ENCODE results near the gene ZNF277. TPM values are rescaled to one million over a fixed set of nuclear protein-coding genes. Genes with fewer than 3 reads are reported as not detected.

ZNF277 gene
- total RNA-seq, 1 donor from 2014 or later = 14.0 TPM

DNA sequence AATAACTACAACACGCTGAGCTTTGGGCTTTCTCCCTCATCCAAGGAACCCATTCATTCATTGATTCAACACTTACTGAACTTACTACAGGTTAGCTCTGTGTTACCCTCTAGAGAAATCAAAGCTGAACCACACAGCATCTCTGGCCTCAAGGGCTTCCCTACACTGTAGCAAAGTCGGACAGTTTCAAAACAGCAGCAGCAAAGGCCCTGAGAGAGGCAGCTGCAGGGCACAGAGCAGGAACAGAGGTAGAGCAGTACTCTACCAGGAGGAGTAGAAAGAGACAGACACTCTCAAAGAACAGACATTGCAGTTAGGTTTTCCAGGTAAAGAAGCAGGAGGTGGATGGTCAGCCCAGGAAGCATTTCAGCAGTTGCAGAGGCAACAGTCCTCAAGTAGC lies 16.4 kb upstream of the ZNF277 start:
- DNase-seq (ENCODE audit: low spot score) = no peak

DNA sequence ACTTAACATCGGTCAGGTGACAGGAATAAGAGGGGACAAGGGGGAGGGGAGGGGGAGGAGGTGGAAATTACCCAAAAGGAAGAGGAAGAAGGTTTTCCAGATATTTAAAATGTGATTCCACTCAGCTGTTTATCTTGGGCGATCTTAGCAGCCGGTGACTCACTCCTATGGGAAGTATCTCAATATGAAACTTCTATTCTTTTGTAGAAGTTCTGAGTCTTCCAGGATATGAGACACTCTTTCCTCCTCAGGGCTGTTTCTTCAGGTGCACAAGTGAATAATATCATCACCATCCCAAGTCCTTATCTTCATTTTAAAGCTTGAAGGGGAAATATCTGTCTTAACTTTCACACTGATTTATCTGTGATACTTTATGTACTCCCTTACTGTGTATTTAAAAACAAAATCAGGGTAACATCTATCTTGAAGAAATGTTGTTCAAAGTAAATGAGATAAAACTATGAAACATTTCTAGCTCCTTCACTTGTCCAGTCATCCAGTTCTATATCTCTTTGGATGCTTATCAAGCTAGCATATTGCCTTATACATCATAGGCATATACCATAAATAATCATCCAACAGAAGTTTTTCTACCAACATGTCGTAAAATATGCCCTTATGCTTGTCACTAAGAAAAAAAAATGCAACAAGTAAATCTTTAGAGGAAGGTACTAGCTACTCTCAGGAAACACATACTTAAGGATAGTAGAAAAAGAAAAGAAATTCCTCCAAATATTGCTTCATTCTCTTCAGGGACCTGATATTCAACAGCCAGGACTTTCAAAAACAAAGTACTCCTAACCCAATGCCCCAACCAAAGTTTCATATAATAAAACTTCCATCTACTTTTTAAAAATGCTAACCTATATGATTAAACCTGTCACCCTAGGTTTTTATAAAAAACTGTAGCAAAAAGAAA lies 14.0 kb upstream of the ZNF277 start:
- no peak for DNase-seq (ENCODE audit: low spot score)
- peaks cover 19% of the 10 kb centered on the region for H3K27me3 Mint-ChIP-seq (ENCODE audit: insufficient read depth)
- H3K4me3 Mint-ChIP-seq = no peak overlapping the region
- intact Hi-C loops (cut with micrococcal nuclease) = no loop called here
- no peaks in the 10 kb centered on the region for H3K36me3 Mint-ChIP-seq (ENCODE audit: low read depth)
- no peaks in the 10 kb centered on the region for H3K9me3 Mint-ChIP-seq
- no peaks in the 10 kb centered on the region for H3K4me1 Mint-ChIP-seq (ENCODE audit: low read depth)
- H3K27ac Mint-ChIP-seq = no peak overlapping the region

More for the DNA sequence above, 16.4 kb upstream of the ZNF277 start:
- H3K36me3 Mint-ChIP-seq (ENCODE audit: low read depth) = no peaks in the 10 kb centered on the region
- peaks cover 11% of the 10 kb centered on the region for H3K27me3 Mint-ChIP-seq (ENCODE audit: insufficient read depth)
- no peak overlapping the region for H3K4me3 Mint-ChIP-seq
- H3K27ac Mint-ChIP-seq = no peak overlapping the region
- no peaks in the 10 kb centered on the region for H3K4me1 Mint-ChIP-seq (ENCODE audit: low read depth)
- no peaks in the 10 kb centered on the region for H3K9me3 Mint-ChIP-seq
- intact Hi-C loops (cut with micrococcal nuclease) = no loop called here

GRCh38 chr7:112193915-112194502 lies 12.5 kb upstream of the ZNF277 start:
- intact Hi-C loops (cut with micrococcal nuclease) = no loop called here
- Mint-ChIP-seq H3K36me3 (ENCODE audit: low read depth) (no peaks in the 10 kb centered on the region), H3K9me3 (no peaks in the 10 kb centered on the region), H3K27me3 (ENCODE audit: insufficient read depth) (peaks cover 19% of the 10 kb centered on the region), H3K4me3 (no peak overlapping the region), H3K27ac (no peak overlapping the region), H3K4me1 (ENCODE audit: low read depth) (no peaks in the 10 kb centered on the region)
- no peak for DNase-seq (ENCODE audit: low spot score)

GRCh38 chr7:112195717-112196116 lies 10.8 kb upstream of the ZNF277 start:
- Mint-ChIP-seq H3K27me3 (ENCODE audit: insufficient read depth) (peaks cover 20% of the 10 kb centered on the region), H3K36me3 (ENCODE audit: low read depth) (no peaks in the 10 kb centered on the region), H3K4me3 (no peak overlapping the region), H3K4me1 (ENCODE audit: low read depth) (no peaks in the 10 kb centered on the region), H3K27ac (no peak overlapping the region), H3K9me3 (no peaks in the 10 kb centered on the region)
- intact Hi-C loops (cut with micrococcal nuclease) = no loop called here
- DNase-seq (ENCODE audit: low spot score) = no peak

GRCh38 chr7:112197322-112197721 lies 9.2 kb upstream of the ZNF277 start:
- H3K27me3 Mint-ChIP-seq (ENCODE audit: insufficient read depth) = peaks cover 35% of the 10 kb centered on the region
- H3K9me3 Mint-ChIP-seq = peaks cover 4% of the 10 kb centered on the region
- H3K36me3 Mint-ChIP-seq (ENCODE audit: low read depth) = no peaks in the 10 kb centered on the region
- H3K4me3 Mint-ChIP-seq = no peak overlapping the region
- no peak for DNase-seq (ENCODE audit: low spot score)
- no peaks in the 10 kb centered on the region for H3K4me1 Mint-ChIP-seq (ENCODE audit: low read depth)
- no peak overlapping the region for H3K27ac Mint-ChIP-seq
- intact Hi-C loops (cut with micrococcal nuclease) = no loop called here

DNA sequence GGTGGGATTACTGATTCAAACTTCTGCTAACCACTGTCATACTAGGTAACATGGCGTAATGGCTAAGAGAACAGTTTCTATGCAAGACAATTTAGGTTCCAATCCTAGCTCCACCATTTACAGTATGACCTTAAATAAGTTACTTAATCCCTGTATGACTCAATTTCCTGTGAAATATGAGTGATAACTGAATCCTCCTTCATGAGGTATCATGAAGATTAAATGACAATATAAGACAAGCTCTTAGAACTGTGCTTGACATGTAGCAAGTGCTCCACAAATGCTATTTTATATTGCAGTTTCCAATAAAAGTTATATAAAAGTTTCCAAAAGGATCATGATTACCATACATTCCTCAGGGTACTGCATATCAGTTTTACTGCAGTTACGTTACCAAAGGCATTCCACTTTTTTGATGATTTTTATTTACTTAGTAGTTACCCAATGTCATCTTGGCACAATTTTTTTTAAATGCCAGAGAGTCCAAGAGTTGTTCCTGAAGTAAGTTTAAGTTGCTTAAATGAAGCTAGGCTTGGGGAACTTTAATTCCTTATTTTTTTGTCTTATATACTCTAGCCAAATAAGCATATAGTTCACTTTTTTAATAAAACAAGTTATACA lies 7.3 kb upstream of the ZNF277 start:
- intact Hi-C loops (cut with micrococcal nuclease) = no loop called here
- Mint-ChIP-seq H3K27me3 (ENCODE audit: insufficient read depth) (peaks cover 42% of the 10 kb centered on the region), H3K4me3 (no peak overlapping the region), H3K36me3 (ENCODE audit: low read depth) (no peaks in the 10 kb centered on the region), H3K4me1 (ENCODE audit: low read depth) (peaks cover 7% of the 10 kb centered on the region), H3K27ac (no peak overlapping the region), H3K9me3 (peaks cover 4% of the 10 kb centered on the region)
- DNase-seq (ENCODE audit: low spot score) = no peak

DNA sequence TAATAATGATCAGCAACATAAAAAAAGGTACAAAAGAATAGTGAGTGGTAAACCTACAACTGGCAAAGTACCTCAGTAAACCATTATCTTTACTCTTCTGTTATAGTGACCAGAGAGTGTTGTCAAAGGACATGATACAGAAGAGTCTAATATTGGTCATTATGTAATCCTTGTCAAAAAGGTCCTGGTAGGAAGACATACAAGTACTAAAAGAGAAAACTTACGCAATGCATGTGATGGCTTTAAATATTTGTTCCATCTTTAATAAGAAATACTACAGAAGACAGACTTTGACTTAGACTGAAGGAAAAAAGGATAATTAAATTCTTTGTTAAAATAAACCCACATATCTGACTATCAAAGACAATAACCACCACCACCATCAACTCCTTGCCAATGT lies 6.8 kb upstream of the ZNF277 start:
- H3K9me3 Mint-ChIP-seq = peaks cover 4% of the 10 kb centered on the region
- intact Hi-C loops (cut with micrococcal nuclease) = loop anchor here (10.0 kb wide), 1 partner anchor 1085 kb away; no protein-coding TSS in a partner anchor
- no peaks in the 10 kb centered on the region for H3K36me3 Mint-ChIP-seq (ENCODE audit: low read depth)
- DNase-seq (ENCODE audit: low spot score) = no peak
- no peak overlapping the region for H3K27ac Mint-ChIP-seq
- peaks cover 12% of the 10 kb centered on the region for H3K4me1 Mint-ChIP-seq (ENCODE audit: low read depth)
- H3K27me3 Mint-ChIP-seq (ENCODE audit: insufficient read depth) = peaks cover 46% of the 10 kb centered on the region
- no peak overlapping the region for H3K4me3 Mint-ChIP-seq

- Mint-ChIP-seq H3K9me3 (peaks cover 4% of the 10 kb centered on the region), H3K27ac (no peak overlapping the region), H3K36me3 (ENCODE audit: low read depth) (no peaks in the 10 kb centered on the region), H3K4me3 (no peak overlapping the region), H3K4me1 (ENCODE audit: low read depth) (peaks cover 21% of the 10 kb centered on the region), H3K27me3 (ENCODE audit: insufficient read depth) (peaks cover 48% of the 10 kb centered on the region)
- DNase-seq (ENCODE audit: low spot score) = no peak
- intact Hi-C loops (cut with micrococcal nuclease) = loop anchor here (10.0 kb wide), 1 partner anchor 1087 kb away; no protein-coding TSS in a partner anchor
Observed at GRCh38 chr7:112201411-112201810, 5.1 kb upstream of the ZNF277 start.

DNA sequence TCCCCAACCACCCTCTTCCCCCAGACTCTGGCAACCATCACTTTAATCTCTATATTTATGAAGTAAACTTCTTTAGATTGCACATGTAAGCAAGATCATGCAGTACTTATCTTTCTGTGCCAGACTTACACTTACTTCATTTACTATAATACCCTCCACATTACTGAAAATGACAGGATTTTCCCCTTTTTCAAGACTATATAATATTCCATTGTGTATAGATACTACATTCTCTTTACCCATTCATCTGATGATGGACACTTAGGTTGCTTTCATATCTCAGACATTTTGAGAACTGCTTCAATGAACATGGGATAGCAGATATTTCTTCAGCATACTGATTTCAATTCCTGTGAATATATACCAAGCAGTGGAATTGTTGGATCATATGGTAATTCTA lies 4.7 kb upstream of the ZNF277 start:
- Mint-ChIP-seq H3K9me3 (peaks cover 4% of the 10 kb centered on the region), H3K4me1 (ENCODE audit: low read depth) (peaks cover 23% of the 10 kb centered on the region), H3K27ac (no peak overlapping the region), H3K4me3 (no peak overlapping the region), H3K36me3 (ENCODE audit: low read depth) (no peaks in the 10 kb centered on the region), H3K27me3 (ENCODE audit: insufficient read depth) (peaks cover 46% of the 10 kb centered on the region)
- intact Hi-C loops (cut with micrococcal nuclease) = loop anchor here (10.0 kb wide), 1 partner anchor 1087 kb away; no protein-coding TSS in a partner anchor
- DNase-seq (ENCODE audit: low spot score) = no peak

- DNase-seq (ENCODE audit: low spot score) = no peak
- no peaks in the 10 kb centered on the region for H3K36me3 Mint-ChIP-seq (ENCODE audit: low read depth)
- peaks cover 4% of the 10 kb centered on the region for H3K9me3 Mint-ChIP-seq
- H3K27me3 Mint-ChIP-seq (ENCODE audit: insufficient read depth) = peaks cover 44% of the 10 kb centered on the region
- H3K4me3 Mint-ChIP-seq = no peak overlapping the region
- peaks cover 33% of the 10 kb centered on the region for H3K4me1 Mint-ChIP-seq (ENCODE audit: low read depth)
- intact Hi-C loops (cut with micrococcal nuclease) = loop anchor here (10.0 kb wide), 1 partner anchor 1088 kb away; no protein-coding TSS in a partner anchor
- H3K27ac Mint-ChIP-seq = no peak overlapping the region
Observed at GRCh38 chr7:112202816-112203215, 3.7 kb upstream of the ZNF277 start.

DNA sequence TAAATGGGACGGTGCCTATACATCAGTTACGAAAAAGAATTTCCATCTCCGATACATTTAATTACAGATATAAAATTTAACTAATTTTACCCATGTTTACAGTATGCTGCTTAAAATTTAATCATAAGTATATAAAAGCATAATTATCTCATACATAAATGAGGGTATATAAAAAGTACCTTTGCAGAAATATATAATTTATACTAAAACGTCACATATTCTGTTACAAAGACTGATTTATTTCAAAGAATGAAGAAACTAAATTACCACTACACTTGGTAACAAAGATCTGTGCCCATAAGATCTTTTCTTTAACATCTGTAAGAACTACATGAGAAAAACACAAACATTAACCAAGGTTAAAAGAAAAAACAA lies 3.1 kb upstream of the ZNF277 start:
- intact Hi-C loops (cut with micrococcal nuclease) = loop anchor here (10.0 kb wide), 1 partner anchor 1089 kb away; no protein-coding TSS in a partner anchor
- H3K27me3 Mint-ChIP-seq (ENCODE audit: insufficient read depth) = peaks cover 40% of the 10 kb centered on the region
- no peaks in the 10 kb centered on the region for H3K36me3 Mint-ChIP-seq (ENCODE audit: low read depth)
- H3K9me3 Mint-ChIP-seq = peaks cover 4% of the 10 kb centered on the region
- no peak overlapping the region for H3K4me3 Mint-ChIP-seq
- DNase-seq (ENCODE audit: low spot score) = no peak
- H3K4me1 Mint-ChIP-seq (ENCODE audit: low read depth) = peaks cover 34% of the 10 kb centered on the region
- no peak overlapping the region for H3K27ac Mint-ChIP-seq

GRCh38 chr7:112204499-112205342 lies 1.8 kb upstream of the ZNF277 start:
- peaks cover 39% of the 10 kb centered on the region for H3K27me3 Mint-ChIP-seq (ENCODE audit: insufficient read depth)
- H3K27ac Mint-ChIP-seq = no peak overlapping the region
- peaks cover 4% of the 10 kb centered on the region for H3K9me3 Mint-ChIP-seq
- DNase-seq (ENCODE audit: low spot score) = no peak
- H3K36me3 Mint-ChIP-seq (ENCODE audit: low read depth) = no peaks in the 10 kb centered on the region
- H3K4me3 Mint-ChIP-seq = peak overlapping the region; percentile 100
- intact Hi-C loops (cut with micrococcal nuclease) = loop anchor here (5.0 to 10.0 kb wide), 4 partner anchors 588 to 1122 kb away; partner anchors contain the start of genes IMMP2L and TMEM168
- peaks cover 34% of the 10 kb centered on the region for H3K4me1 Mint-ChIP-seq (ENCODE audit: low read depth)
